Suprapubic skin (tissue), 4 donors: ENCODE results near the gene MAN1C1. TPM values are rescaled to one million over a fixed set of nuclear protein-coding genes. Genes with fewer than 3 reads are reported as not detected.
"Not testable (repeated sequence)": the region's sequence is repeated elsewhere in the genome, so short reads cannot be mapped to it uniquely, and the experiment has no call there.

Experiments used
- DNase-seq, 2 donors: peaks; one replicate each; pipeline ENCODE4 v3.0.0-alpha.2; 2019; ENCODE audit warnings: low spot score in 2 of 2
- H3K27ac ChIP-seq: fragments of 200-600 bp; sonication (generic); one replicate; pipeline ENCODE4 v1.5.1; 2019
- H3K27me3 ChIP-seq: fragments of 200-600 bp; sonication (generic); one replicate; pipeline ENCODE4 v1.5.1; 2019
- H3K36me3 ChIP-seq: fragments of 200-600 bp; sonication (generic); one replicate; pipeline ENCODE4 v1.5.1; 2019
- H3K4me1 ChIP-seq: fragments of 200-600 bp; sonication (generic); one replicate; pipeline ENCODE4 v1.5.1; 2019
- H3K4me3 ChIP-seq: fragments of 200-600 bp; sonication (generic); one replicate; pipeline ENCODE4 v1.5.1; 2019; ENCODE audit warnings: mild to moderate bottlenecking
- H3K9me3 ChIP-seq: fragments of 200-600 bp; sonication (generic); one replicate; pipeline ENCODE4 v1.5.1; 2019
- CTCF ChIP-seq, 2 donors: fragments of 200-600 bp in 1 of 2; fragments of 450-650 bp in 1 of 2; sonication (generic) in 1 of 2; IDR thresholded peaks; one replicate each; pipeline ENCODE4 v1.5.1; 2016 to 2019; ENCODE audit warnings: antibody characterized with exemption in 2 of 2, mild to moderate bottlenecking in 1 of 2, moderate library complexity in 1 of 2
- EP300 ChIP-seq: sonication (generic); formaldehyde crosslinking; IDR thresholded peaks from one replicate; pipeline ENCODE4 v1.6.1; 2017; ENCODE audit warnings: antibody characterized with exemption
- POLR2A ChIP-seq, 2 donors: fragments of 450-650 bp; IDR thresholded peaks; one replicate each; pipeline ENCODE4 v1.6.1; 2017; ENCODE audit warnings: antibody characterized with exemption in 2 of 2, mild to moderate bottlenecking in 2 of 2, moderate library complexity in 2 of 2
- POLR2AphosphoS5 ChIP-seq, 3 donors: sonication (generic); formaldehyde crosslinking; IDR thresholded peaks; one replicate each; pipeline ENCODE4 v1.6.1; 2017; ENCODE audit warnings: antibody characterized with exemption in 3 of 3
- WGBS: methylation state at CpG from one replicate; pipeline ENCODE4 v1.1.5; 2018; 5-methylcytosine and 5-hydroxymethylcytosine counted together
- total RNA-seq, 4 donors: library from RNA; depleted of rRNA; stranded (reverse); fragments of >200 nt; gene quantifications; one replicate each; pipeline ENCODE4 v1.1.0, GENCODE V29; 2016

Gene MAN1C1
- total RNA-seq, 4 donors from 2014 or later: 7.3 to 15.2 (median 8.0) TPM

- Histone ChIP-seq H3K9me3 (no peaks in the 10 kb centered on the region), H3K4me1 (peaks cover 24% of the 10 kb centered on the region), H3K27me3 (no peaks in the 10 kb centered on the region), H3K4me3 (no peak overlapping the region), H3K36me3 (no peaks in the 10 kb centered on the region), H3K27ac (no peak overlapping the region)
- TF ChIP-seq POLR2A (IDR thresholded peaks at IDR 0.05): no peak
- no peak for TF ChIP-seq POLR2AphosphoS5 (IDR thresholded peaks at IDR 0.05)
- no peak for TF ChIP-seq CTCF (IDR thresholded peaks at IDR 0.05)
- WGBS: 51% methylated on average over 13 of the region's 13 CpGs
- peak in 1 of 2 donors; percentile 44 for DNase-seq
Observed at GRCh38 chr1:25658791-25659431, 42.3 kb downstream of the MAN1C1 start.

GRCh38 chr1:25661043-25661815, 44.6 kb downstream of the MAN1C1 start:
- WGBS: 68% methylated on average over 8 of the region's 8 CpGs
- no peaks in the 10 kb centered on the region for H3K9me3 ChIP-seq
- TF ChIP-seq CTCF (IDR thresholded peaks at IDR 0.05) (no peak), EP300 (no peak), POLR2AphosphoS5 (IDR thresholded peaks at IDR 0.05) (no peak), POLR2A (IDR thresholded peaks at IDR 0.05) (no peak)
- H3K4me1 ChIP-seq: peaks cover 22% of the 10 kb centered on the region
- H3K36me3 ChIP-seq: no peaks in the 10 kb centered on the region
- H3K27me3 ChIP-seq: no peaks in the 10 kb centered on the region
- no peak overlapping the region for H3K4me3 ChIP-seq
- H3K27ac ChIP-seq: no peak overlapping the region
- peak in 1 of 2 donors; percentile 11 for DNase-seq

GRCh38 chr1:25662061-25662460, 45.5 kb downstream of the MAN1C1 start:
- DNase-seq: peak in 1 of 2 donors; percentile 23
- H3K27ac ChIP-seq: no peak overlapping the region
- WGBS: 87% methylated on average over 2 of the region's 2 CpGs

GRCh38 chr1:25662959-25663358, 46.4 kb downstream of the MAN1C1 start:
- WGBS: 96% methylated on average over 2 of the region's 2 CpGs
- peaks cover 15% of the 10 kb centered on the region for H3K4me1 ChIP-seq
- not testable (repeated sequence) for DNase-seq, H3K36me3 ChIP-seq, H3K9me3 ChIP-seq, H3K4me3 ChIP-seq, H3K27ac ChIP-seq, H3K27me3 ChIP-seq

More at GRCh38 chr1:25662061-25662460, 45.5 kb downstream of the MAN1C1 start:
- Histone ChIP-seq H3K4me1 (peaks cover 19% of the 10 kb centered on the region), H3K27me3 (no peaks in the 10 kb centered on the region), H3K36me3 (no peaks in the 10 kb centered on the region), H3K4me3 (no peak overlapping the region), H3K9me3 (no peaks in the 10 kb centered on the region)
- no peak for TF ChIP-seq POLR2A (IDR thresholded peaks at IDR 0.05)

- no peak for DNase-seq
- Histone ChIP-seq H3K27me3 (no peaks in the 10 kb centered on the region), H3K4me3 (no peak overlapping the region), H3K27ac (no peak overlapping the region), H3K36me3 (no peaks in the 10 kb centered on the region), H3K4me1 (peaks cover under 1% of the 10 kb centered on the region), H3K9me3 (no peaks in the 10 kb centered on the region)
- 79% methylated on average over 14 of the region's 14 CpGs for WGBS
- TF ChIP-seq CTCF (IDR thresholded peaks at IDR 0.05) (no peak), POLR2A (IDR thresholded peaks at IDR 0.05) (no peak)
Observed at GRCh38 chr1:25664357-25665199, 48.0 kb downstream of the MAN1C1 start.

GRCh38 chr1:25666460-25666859, 49.9 kb downstream of the MAN1C1 start:
- Histone ChIP-seq H3K27ac (no peak overlapping the region), H3K36me3 (no peaks in the 10 kb centered on the region), H3K4me3 (no peak overlapping the region), H3K9me3 (no peaks in the 10 kb centered on the region), H3K4me1 (no peaks in the 10 kb centered on the region), H3K27me3 (no peaks in the 10 kb centered on the region)
- no peak for TF ChIP-seq CTCF (IDR thresholded peaks at IDR 0.05)
- TF ChIP-seq POLR2AphosphoS5 (IDR thresholded peaks at IDR 0.05): no peak
- no peak for TF ChIP-seq POLR2A (IDR thresholded peaks at IDR 0.05)
- TF ChIP-seq EP300: no peak
- no peak for DNase-seq
- 68% methylated on average over 5 of the region's 5 CpGs for WGBS
